SK-N-SH (cell line): ENCODE results near the gene EFCAB12.

Source experiments
- CHD2 ChIP-seq: fragments of 150-350 bp; IDR thresholded peaks from 2 replicates; pipeline ENCODE4 v1.6.1; 2018; ENCODE audit warnings: low read length; ENCODE audit not compliant: partially characterized antibody
- CTCF ChIP-seq: fragments of 200-600 bp; sonication (generic); IDR thresholded peaks from 2 replicates; pipeline ENCODE4 v1.6.1; 2017; ENCODE audit warnings: antibody characterized with exemption, mild to moderate bottlenecking, moderate library complexity
- ELF1 ChIP-seq: IDR thresholded peaks from 2 replicates; pipeline ENCODE4 v1.4.0; 2012
- EZH2phosphoT487 ChIP-seq: fragments of 200-600 bp; sonication (generic); IDR thresholded peaks from 2 replicates; pipeline ENCODE4 v1.6.1; 2017; ENCODE audit warnings: low read depth, mixed run types, mild to moderate bottlenecking, antibody characterized with exemption, moderate library complexity, borderline replicate concordance
- FOSL2 ChIP-seq: IDR thresholded peaks from 2 replicates; pipeline ENCODE4 v1.4.0; 2012; ENCODE audit warnings: low read depth, mild to moderate bottlenecking, moderate library complexity, borderline replicate concordance
- GABPA ChIP-seq: IDR thresholded peaks from 2 replicates; pipeline ENCODE4 v1.4.0; 2012; ENCODE audit warnings: low read depth, mild to moderate bottlenecking
- MAX ChIP-seq: IDR thresholded peaks from 2 replicates; pipeline ENCODE4 v1.4.0; 2012; ENCODE audit warnings: low read depth
- NFIC ChIP-seq: IDR thresholded peaks from 2 replicates; pipeline ENCODE4 v1.4.0; 2012; ENCODE audit warnings: borderline replicate concordance
- NRF1 ChIP-seq: IDR thresholded peaks from 2 replicates; pipeline ENCODE4 v1.6.1; 2012; ENCODE audit warnings: low read depth, mild to moderate bottlenecking, low read length
- RCOR1 ChIP-seq: fragments of 150-350 bp; IDR thresholded peaks from 2 replicates; pipeline ENCODE4 v1.6.1; 2017; ENCODE audit warnings: antibody characterized with exemption, low read length
- RFX5 ChIP-seq: IDR thresholded peaks from 2 replicates; pipeline ENCODE4 v1.6.1; 2012; ENCODE audit warnings: mild to moderate bottlenecking, improper control_type of control experiment, low read length
- USF2 ChIP-seq: fragments of 150-350 bp; IDR thresholded peaks from 2 replicates; pipeline ENCODE4 v1.6.1; 2017; ENCODE audit warnings: antibody characterized with exemption, low read length, low read depth, borderline replicate concordance
- YY1 ChIP-seq: IDR thresholded peaks from 2 replicates; pipeline ENCODE4 v1.4.0; 2012; ENCODE audit warnings: low read depth, mild to moderate bottlenecking
- ZBTB33 ChIP-seq: IDR thresholded peaks from 2 replicates; pipeline ENCODE4 v1.4.0; 2012; ENCODE audit warnings: low read depth, borderline replicate concordance

- TF ChIP-seq CTCF (no peak), RFX5 (no peak), CHD2 (no peak), MAX (no peak), YY1 (no peak), FOSL2 (no peak), EZH2phosphoT487 (no peak), ZBTB33 (no peak), NRF1 (no peak), ELF1 (no peak), NFIC (no peak), USF2 (no peak), GABPA (no peak), RCOR1 (no peak)
Measured at GRCh38 chr3:129462361-129462968, 34.0 kb upstream of the EFCAB12 start.
